GM12873 (cell line): ENCODE data around the gene ZMYM4.

Source experiments
- CTCF ChIP-seq: IDR thresholded peaks from 2 replicates; pipeline ENCODE4 v1.5.1; 2012; ENCODE audit warnings: low read depth, mild to moderate bottlenecking, moderate library complexity, low read length, control low read depth; ENCODE audit not compliant: insufficient read depth; ENCODE audit errors: missing control alignments

The ZMYM4 gene

DNA sequence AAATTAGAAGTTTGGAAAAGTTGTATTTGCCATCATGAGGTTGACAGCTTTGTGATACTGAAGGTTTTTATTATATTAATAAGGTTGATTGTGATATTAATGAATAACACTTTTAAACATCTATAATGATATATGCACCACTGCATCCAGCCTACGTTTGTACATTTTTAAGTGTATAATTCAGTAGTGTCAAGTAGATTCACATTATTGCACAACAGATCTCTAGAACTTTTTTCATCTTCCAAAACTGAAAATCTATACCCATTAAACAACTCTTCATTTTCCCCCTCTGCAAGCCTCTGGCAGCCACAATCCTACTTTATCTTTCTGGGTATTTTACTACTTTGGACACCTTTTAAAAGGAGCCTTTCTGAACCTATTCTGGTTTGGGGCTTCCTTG lies 37.2 kb upstream of the ZMYM4 start:
- TF ChIP-seq CTCF: no peak

- TF ChIP-seq CTCF: no peak
Measured at GRCh38 chr1:35243691-35244090, 24.8 kb upstream of the ZMYM4 start.

GRCh38 chr1:35247256-35247655 lies 21.3 kb upstream of the ZMYM4 start:
- TF ChIP-seq CTCF: no peak

GRCh38 chr1:35253941-35254340 lies 14.6 kb upstream of the ZMYM4 start:
- TF ChIP-seq CTCF: no peak

DNA sequence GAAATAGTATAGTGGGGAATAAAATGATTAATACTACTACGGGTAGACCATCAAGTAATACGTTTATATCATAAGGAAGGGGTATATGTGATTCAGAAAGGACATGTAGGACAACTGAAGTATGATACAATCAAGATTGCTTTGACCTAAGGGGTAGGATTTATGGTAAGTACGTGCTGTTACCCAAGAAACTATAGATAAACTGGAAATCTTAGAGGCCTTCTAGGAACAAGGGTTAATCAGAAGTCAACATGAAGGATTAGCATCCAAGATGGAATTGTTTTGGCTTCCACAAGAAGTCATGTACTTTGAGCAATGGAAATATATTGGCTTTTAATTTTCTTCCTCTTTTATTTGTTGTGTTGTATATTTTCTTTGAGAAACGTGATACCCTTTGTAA lies 13.2 kb upstream of the ZMYM4 start:
- TF ChIP-seq CTCF: no peak

GRCh38 chr1:35259561-35259960 lies 8.9 kb upstream of the ZMYM4 start:
- TF ChIP-seq CTCF: no peak

GRCh38 chr1:35261412-35262120 lies 6.9 kb upstream of the ZMYM4 start:
- no peak for TF ChIP-seq CTCF
